GM21526 (cell line): ENCODE data around the gene DENND5A.
A peak's percentile ranks its signal among the peaks of the same experiment; 100 is the strongest.

Experiments used
- ATAC-seq: cut with Tn5 transposase; IDR thresholded peaks from one replicate; pipeline ENCODE4 v1.9.1; 2021; ENCODE audit warnings: moderate library complexity; ENCODE audit not compliant: unreplicated experiment, low FRiP score

DENND5A gene

DNA sequence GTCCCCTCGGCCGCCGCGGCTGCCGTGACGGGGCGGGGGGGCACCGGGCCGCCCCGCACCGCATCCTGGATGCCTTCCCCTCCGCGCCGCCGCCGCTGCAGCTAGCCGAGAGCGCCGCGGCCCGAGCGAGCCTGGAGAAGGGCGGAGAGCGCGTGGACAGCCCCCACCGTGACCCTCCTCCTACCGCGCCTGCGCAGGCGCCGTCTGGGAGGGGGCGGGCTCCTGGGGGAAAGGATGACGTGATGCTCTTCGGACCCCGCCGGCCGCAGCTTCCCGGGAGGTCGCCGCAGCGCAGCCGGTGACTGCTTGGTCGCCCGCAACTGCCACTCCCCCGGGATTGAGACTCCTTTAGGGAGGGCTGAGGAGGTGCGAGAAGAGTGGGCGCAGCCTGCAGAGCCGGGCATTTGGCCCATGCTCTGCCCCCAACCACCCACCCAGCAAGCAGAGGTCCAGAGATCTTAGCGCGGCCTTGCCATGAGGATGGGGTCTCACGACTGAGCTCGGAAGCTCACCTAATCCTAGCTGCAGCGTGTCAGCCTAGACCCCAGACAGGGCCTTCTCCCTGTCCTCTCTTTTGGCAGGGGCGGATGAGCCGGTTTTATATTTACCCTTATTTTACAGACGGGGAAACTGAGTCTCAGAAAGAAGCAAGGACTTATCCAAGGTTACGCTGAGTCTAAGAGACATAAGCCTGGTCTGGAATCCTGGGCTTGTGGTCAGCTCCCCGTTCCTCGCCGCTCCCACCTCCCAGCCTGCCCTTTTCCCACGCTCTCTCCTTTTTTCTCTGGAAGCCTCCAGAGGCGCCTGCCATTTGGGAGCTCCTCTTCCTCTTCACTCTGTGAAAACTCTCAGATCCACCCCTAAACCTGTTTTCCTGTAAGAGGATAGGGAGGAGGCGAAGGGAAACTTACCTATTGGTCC is at the start of gene DENND5A:
TSS of gene DENND5A (minus strand) at position 140 of the 921 bp plus-strand sequence. CDS start 281 bp downstream, outside the sequence.
- ATAC-seq: no peak

GRCh38 chr11:9314291-9315077 is 49.3 kb upstream of the DENND5A start, which contains the start of gene TMEM41B:
TMEM41B (minus strand) TSS chr11:9314593; CDS start chr11:9314441, 152 bp downstream.
- ATAC-seq: peak; percentile 93

DNA sequence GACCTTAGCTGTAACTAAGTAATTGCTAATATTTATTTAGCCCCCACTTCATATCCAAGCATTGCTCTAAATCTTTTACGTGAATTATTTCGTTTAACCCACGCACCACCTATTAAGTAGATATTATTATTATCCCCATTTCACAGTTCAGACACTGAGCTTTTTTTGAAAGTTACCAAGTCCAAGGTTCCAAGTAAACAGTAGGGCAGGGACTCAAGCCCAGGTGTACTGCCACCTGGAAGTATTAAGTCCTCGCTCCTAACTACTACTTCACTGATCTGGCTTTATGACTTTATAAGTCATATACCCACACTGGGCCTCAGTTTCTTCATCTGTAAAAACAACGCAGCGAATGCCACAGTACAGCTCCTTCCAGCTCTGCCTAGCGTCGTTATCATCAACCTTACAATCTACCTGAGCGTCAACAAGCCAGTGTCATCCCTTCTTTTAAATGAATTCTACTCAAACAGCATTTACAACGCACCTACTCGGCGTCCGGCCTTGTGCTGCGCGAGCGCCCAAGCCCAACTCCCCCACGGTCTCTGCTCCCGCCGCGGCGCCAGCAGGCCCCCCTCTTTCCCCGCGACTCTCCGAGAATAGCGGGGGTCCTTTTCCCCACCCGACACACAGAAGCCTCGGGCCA is 48.6 kb upstream of the DENND5A start:
- peak; percentile 16 for ATAC-seq

GRCh38 chr11:9310485-9311090 is 45.4 kb upstream of the DENND5A start:
- ATAC-seq: no peak

DNA sequence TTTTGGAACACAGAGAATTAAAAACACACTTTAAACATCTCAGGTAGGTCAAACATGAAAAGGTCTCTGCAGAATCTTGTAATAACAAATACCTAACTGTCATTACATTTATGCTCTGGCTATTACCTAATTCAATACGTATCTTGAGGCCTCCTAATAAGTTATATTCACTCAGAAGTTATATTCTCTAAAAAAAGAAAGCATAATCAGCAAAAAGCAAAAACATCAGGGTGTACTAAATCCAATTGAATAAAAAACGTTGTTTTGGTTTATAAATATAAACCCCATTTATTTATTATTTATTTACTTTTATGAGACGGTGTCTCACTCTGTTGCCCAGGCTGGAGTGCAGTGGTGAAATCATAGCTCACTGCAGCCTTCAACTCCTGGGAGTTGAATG is 39.0 kb upstream of the DENND5A start:
- no peak for ATAC-seq

DNA sequence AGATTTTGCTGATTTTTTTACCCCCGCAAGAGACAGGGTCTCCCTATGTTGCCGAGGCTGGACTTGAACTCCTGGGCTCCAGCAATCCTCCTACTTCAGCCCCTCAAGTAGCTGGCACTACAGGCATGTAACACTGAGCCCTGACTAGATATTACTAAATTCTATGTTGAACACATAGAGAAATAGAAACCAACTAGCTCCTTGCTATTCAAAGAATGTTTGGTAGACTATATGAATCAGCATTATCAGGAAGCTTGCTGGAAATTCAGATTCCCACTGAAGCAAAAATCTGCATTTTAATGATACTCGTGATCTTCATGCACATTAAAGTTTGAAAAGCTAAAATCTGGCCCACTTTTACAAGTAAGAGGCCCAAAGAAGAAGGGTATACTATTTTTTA is 37.3 kb upstream of the DENND5A start:
- no peak for ATAC-seq

GRCh38 chr11:9301720-9302119 is 36.6 kb upstream of the DENND5A start:
- no peak for ATAC-seq

GRCh38 chr11:9293646-9294045 is 28.5 kb upstream of the DENND5A start:
- no peak for ATAC-seq

DNA sequence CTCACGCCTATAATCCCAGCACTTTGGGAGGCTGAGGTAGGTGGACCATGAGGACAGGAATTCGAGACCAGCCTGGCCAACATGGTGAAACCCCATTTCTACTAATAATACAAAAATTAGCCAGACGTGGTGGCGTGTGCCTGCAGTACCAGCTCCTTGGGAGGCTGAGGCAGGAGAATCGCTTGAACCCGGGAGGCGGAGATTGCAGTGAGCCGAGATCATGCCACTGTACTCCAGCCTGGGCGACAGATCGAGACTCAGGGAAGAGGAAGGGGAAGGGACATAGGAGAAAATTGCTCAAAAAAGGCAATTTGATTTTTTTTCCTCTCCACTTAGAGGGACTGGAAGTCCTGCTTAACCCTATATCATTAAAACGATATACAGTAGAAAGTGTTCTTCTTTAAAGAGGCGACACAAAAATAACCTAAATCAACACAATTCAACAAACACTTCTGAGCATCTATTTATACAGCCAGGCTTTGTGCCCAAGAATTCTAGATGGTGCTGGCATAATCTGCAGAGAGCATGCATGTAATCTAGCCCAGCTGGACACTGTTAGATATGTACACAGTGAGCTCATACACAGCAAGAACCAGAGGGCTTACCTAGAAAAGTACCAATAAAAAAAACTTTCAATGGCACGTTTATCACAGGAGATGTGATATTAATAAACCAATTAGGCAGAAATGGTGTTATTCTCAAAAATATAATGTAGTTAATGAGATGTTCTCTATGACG is 20.9 kb upstream of the DENND5A start:
- no peak for ATAC-seq

DNA sequence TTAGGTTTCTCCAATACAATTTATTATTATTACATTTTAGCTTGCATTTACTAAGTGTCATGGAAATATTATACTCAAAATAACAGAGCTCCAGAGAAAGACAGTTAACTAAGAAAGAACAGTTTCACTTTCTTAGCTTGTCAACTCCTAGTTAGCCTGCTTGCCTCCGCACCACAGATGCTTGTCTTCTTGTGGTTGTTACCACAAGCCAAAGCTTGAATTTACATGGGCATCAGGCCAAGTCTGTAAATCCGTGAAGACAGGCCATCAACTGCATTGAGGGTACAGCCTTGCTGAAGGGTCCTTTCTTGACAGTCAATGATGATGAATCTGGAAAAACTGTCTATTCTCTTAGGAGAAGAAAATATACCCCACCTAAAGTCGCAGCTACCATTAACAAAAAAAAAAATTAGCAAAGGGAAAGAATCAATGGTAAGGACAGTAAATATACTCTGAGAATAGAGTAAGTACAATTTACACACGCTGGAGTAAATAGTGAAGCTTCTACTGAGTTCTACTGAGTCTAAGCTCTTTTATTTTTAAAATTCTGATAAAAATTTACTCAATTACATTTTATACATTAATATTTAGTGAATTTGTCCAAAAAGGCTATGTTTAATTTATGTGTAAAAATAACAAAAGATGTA is 15.6 kb upstream of the DENND5A start:
- ATAC-seq: no peak

DNA sequence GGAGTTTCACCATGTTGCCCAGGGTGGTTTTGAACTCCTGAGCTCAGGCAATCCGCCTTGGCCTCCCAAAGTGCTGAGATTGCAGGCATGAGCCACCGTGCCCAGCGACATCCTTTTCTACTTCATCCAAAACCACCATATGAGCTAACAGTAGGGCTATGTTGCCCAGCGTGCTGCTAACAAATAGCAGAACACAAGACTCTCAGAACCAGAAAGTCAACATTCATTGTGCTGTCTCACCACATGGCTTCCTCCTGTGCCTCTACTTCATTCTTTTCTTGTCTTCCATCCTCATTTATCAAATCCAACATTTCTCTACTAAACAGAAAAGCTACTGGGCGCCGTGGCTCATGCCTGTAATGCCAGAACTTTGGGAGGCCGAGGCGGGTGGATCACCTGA is 12.0 kb upstream of the DENND5A start:
- no peak for ATAC-seq

DNA sequence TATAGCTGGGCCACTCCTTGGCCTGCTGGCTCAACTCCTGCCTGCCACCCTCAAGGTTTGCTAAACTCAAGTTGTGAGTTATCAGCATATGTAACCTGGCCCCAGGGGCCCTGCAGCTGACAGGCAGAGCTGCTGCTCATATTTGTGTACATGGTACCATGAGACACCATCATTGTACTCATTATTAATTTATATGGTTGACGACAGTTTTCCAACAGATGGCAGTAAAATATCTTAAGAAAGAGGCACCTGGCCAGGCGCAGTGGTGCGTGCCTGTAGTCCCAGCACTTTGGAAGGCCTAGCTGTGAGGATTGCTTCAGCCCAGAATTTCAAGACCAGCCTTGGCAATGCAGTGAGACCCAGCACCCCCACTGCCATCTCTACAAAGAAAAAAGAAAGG is 11.4 kb upstream of the DENND5A start:
- no peak for ATAC-seq

DNA sequence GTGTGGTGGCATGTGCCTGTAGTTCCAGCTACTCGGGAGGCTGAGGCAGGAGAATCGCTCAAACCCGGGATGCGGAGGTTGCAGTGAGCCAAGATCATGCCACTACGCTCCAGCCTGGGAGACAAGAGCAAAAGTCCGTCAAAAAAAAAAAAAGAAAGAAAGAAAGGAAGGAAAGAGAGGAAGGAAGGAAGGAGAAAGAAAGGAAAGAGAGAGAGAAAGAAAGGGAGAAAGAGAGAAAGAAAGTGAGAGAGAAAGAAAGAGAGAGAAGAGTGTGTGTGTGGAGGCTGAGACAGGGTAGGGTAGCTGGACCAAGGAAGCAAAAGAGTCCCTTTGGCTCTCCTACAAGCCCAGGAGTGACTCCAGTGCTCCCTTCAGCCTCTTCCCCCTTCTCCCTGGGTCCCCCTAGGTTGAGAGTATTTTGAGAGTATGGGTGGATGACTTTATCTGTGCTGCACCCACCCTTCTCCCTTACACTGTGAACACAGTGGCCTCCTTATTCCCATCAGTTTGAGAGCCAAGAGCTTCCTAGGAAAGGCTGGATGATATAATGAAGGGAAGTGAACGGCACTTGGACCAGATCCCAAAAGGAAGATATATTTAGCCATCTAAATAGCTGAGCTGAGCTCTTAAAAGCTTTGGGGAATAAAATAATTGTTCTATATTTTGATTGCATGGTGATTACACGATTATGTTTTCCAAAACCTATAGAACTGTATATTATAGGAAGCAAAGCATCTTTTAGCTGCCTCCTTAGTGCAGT is 9.5 kb upstream of the DENND5A start:
- no peak for ATAC-seq

- no peak for ATAC-seq
Observed at GRCh38 chr11:9273376-9274336, 8.5 kb upstream of the DENND5A start.

DNA sequence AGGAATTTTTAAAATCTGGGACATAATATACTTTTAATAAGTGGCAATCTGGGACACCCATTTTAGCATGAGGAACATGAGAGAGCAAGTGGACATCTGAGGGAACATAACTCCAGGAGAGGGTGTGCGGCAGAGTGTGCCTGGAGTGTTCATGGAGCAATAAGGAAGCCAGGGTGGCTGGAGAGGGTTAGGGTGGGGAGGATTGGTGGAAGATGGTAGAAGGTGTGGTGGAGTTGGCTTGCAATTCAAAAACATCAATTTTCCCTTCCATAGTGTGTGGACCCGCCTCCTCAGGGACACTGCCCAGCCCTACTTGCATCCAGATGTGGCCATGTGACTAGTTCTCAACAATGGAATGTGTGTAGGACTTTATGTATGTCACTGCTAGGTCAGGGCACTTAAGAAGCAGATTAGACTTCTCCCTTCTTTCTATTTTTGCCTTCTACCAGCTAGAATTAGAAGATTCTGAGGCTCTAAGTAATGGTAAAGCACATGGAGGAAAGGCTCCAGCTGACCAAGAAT is 4.4 kb upstream of the DENND5A start:
- no peak for ATAC-seq

- ATAC-seq: no peak
Observed at GRCh38 chr11:9267680-9268079, 2.5 kb upstream of the DENND5A start.

DNA sequence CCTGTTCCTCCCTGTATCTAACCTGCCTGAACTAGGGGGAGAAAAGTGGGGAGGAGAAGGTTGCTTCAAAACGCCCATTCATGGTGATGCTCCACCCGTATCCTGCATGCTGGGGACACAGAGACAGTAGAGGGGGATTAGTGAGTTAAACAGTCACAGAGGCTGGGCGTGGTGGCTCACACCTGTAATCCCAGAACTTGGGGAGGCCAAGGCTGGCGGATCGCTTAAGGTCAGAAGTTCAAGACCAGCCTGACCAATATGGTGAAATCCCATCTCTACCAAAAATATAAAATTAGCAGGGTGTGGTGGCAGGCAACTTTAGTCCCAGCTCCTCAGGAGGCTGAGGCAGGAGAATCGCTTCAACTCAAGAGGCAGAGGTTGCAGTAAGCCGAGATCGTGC is 1.8 kb upstream of the DENND5A start:
- no peak for ATAC-seq
